Measurements from ENCODE around the gene TMTC1.

Gene TMTC1

DNA sequence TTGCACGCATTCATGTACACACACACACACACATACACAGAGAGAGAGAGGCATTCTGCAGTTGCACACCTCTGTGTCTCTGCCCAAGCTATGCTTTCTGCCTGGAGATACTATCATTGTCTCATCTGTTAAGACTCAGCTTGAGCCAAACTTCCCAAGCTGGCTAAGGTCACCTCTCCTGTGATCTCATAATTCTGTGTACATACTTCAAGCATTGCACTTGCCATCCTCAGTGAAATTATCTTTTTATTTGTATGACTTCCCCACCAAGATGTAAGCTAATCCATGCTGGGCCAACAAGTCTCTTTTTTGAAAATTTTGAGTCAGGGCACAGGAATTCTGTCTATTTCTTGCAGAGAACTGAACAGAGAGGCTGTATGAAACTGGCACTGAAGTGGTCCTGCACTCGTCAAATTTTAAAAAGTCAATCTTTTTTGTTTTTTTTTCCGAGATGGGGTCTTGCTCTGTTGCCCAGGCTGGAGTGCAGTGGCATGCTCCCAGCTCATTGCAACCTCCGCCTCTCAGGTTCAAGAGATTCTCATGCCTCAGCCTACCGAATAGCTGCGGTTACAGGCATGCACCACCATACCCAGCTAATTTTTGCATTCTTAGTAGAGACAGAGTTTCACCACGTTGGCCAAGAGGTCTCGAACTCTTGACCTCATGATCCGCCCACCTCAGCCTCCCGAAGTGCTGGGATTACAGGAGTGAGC, 44.3 kb downstream of the TMTC1 start:
- no peak for DNase-seq (ENCODE audit: low read depth)

- no peak for DNase-seq (ENCODE audit: low read depth)
Observed at GRCh38 chr12:29738365-29738764, 45.4 kb downstream of the TMTC1 start.

DNA sequence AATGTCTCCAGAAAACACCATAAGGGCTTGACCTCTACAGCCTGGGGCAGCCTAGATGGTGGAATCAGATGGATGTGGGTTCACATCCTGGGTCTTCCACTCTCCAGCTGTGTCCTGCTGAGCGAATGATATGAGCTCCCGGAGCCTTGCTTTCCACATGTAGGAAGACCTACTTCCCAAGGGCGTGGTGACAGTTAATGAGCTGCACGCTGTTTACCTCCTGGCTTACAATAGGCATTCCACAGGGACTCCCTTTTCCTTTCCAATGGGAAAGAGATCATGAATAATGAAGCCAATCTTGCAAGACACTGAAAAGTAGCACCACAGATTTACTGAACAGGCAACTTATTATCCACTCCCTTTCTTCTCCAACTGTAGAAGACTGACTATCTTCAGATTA, 46.1 kb downstream of the TMTC1 start:
- DNase-seq (ENCODE audit: low read depth) = no peak

DNA sequence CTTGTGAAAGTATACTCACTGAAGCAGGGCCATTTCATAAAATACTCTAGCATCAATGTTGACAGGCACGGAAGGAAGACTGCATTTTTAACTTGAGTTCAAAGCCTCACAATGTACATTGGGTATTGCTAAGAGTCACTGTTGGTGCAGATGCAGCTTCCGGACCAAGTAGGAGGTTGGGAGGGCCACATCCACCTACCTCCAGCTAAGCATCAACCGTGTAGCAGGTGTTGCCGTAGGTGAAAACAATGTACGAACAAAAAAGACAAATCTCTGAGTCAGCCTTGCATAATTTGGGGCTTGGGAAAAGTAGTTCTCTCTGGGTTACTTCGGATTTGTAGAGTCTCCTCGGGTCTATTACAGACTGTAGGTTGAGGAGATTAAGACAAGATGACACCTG, 48.1 kb downstream of the TMTC1 start:
- no peak for DNase-seq (ENCODE audit: low read depth)

- DNase-seq (ENCODE audit: low read depth) = no peak
Observed at GRCh38 chr12:29734734-29735133, 49.0 kb downstream of the TMTC1 start.

DNA sequence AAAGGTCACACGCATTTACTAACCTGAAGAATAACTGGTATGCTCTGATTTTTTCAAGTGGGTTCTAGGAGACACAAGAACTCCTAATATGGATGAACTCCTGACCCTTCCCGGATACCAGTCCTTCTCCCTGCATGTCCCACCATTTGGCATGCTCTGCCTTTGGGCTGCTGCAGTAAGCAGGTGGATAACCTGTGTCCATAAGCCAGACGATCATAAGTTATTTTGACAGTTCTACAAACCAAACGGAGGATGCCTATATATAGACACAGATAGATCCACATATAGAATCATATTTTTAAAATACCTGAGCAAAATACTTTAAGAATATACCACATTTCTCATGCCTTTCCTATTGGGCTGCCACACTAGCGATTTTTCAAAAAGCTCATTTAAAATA, 49.4 kb downstream of the TMTC1 start:
- DNase-seq (ENCODE audit: low read depth) = no peak

- no peak for DNase-seq (ENCODE audit: low read depth)
Observed at GRCh38 chr12:29733501-29733900, 50.2 kb downstream of the TMTC1 start.

DNA sequence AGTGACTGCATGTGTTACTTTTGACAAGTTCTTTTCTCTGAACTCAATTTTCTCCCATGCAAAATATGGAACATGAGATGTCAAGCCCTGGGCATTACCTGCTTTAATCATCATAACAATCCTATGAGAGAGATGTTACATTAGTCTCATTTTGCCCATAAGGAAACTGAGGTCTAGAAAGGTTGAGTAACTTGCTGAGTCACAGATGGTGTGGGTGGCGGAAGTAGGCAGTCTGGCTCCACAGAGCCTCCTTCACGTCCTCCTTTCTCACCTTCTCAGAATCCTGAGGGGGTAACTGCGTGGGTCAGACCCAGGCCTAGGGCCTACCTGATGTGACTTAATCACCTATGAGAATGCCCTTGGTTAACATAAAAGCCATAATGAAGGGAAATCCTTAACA, 50.7 kb downstream of the TMTC1 start:
- DNase-seq (ENCODE audit: low read depth) = no peak

DNA sequence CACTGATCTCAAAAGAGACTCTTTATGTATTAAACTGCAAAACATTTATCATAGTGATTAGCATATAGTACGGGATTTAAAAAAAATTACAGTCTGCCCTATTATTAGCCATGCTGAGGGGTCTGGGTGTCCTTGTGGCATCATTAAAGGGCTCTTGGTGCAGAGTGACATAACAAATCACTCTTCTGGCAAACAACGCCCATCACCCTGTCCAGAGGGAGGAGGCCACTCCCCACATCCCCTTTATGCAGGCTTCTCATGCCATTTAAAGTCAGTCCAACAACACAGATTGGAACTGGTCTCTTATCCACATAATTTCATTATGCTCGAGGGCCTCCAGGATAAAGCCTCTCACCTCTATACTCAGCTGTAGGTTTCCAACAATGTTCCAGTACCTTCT, 51.1 kb downstream of the TMTC1 start:
- no peak for DNase-seq (ENCODE audit: low read depth)

- DNase-seq (ENCODE audit: low read depth) = no peak
Observed at GRCh38 chr12:29732191-29732590, 51.6 kb downstream of the TMTC1 start.

GRCh38 chr12:29731591-29731990, 52.2 kb downstream of the TMTC1 start:
- DNase-seq (ENCODE audit: low read depth) = no peak

DNA sequence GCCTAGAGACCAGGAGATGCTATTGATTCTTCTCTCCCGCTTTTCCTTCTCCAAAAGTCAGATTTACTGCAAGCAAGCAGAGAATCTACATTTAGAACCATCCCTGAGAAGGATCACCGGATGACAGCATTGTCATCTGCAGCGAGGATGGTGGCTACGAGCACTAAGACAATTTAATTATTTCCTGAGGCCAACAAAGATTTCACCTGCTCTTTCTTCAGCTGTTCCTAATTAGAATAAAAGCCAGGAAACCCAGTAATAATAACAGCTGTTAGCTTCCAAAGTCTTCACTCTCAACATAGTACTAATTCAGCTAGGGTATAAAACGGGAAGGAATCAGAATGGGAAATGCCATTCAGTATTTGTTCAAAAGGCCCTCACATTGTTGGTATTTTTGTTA, 53.3 kb downstream of the TMTC1 start:
- DNase-seq (ENCODE audit: low read depth) = no peak

DNA sequence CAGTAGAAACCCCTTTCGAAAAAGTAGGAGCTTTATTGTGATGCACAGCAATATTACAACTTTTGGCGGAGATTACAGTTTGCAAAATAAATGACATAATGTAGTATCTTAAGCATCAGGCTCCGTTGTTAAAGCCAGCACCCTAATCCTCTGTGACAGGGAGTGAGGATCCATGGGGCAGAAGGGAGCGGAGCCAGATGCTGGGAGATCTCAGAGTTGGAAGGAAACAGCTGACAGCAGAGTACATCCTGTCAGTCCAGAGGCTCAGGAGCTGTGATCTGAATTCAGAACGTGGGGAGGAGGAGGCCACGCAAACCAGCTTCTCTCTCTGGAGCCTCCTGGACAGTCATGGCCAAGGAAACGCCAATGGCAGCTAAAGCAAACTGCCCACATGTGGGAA, 55.7 kb downstream of the TMTC1 start:
- DNase-seq (ENCODE audit: low read depth) = no peak

- DNase-seq (ENCODE audit: low read depth) = no peak
Observed at GRCh38 chr12:29726741-29727348, 56.9 kb downstream of the TMTC1 start.

DNA sequence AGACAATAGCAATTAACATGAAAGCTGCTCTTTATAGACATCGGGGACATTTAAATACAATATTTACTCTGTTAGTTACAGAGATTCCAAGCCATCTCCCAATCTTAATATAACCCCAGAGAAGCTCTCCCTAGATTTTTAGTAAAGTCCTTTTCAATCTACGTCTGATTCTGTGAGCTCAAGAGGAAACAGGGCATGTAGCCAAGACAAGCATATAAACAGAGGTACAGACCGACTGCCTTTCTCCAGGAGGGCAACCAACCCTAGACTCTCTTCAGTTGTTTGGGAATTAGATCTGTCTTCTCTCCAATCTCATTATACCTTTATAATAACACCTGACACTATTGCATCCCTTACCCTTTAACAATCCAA, 57.4 kb downstream of the TMTC1 start:
- no peak for DNase-seq (ENCODE audit: low read depth)

GRCh38 chr12:29725587-29726320, 58.0 kb downstream of the TMTC1 start:
- DNase-seq (ENCODE audit: low read depth) = no peak

GRCh38 chr12:29722164-29722563, 61.6 kb downstream of the TMTC1 start:
- DNase-seq (ENCODE audit: low read depth) = no peak

DNA sequence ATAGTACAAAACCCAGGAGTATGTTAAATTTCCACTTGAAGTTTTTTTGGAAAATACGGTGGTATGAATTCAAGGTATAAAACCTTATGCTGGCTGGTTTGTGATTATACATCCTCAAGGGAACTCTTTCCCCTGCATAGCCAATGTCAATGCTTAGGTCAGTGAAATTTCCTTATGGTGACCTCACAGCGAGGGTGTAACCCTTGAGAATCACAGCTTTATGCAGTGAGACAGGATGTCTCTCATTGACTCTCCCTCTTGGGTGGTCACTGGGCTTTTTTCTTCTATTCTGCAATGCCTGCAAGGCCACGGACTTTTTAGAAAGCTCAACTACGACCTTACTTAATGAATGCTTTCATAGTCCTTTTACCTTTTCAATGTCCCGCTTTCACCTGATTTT, 64.4 kb downstream of the TMTC1 start:
- DNase-seq (ENCODE audit: low read depth) = no peak

GRCh38 chr12:29717540-29718100, 66.1 kb downstream of the TMTC1 start:
- no peak for DNase-seq (ENCODE audit: low read depth)

DNA sequence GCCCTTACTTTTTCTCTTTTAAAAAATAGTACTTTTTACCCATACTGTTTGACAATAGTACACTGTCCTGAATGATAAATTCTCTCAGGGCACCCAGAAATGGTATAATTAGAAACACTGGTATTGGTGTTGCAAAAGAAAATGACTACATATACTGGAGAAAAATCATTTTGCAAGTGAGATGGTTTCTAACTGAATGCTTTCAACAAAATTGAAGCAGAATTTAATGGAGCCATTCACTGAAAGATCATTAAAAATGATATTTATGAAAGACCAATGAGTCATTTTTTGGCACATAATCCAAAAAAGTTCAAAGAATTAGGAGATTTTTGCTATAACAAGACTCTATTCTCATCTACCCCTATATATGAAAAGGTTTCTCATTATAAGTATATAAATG, 68.8 kb downstream of the TMTC1 start:
- no peak for DNase-seq (ENCODE audit: low read depth)

- DNase-seq (ENCODE audit: low read depth) = no peak
Observed at GRCh38 chr12:29713729-29714128, 70.0 kb downstream of the TMTC1 start.

GRCh38 chr12:29711381-29711780, 72.4 kb downstream of the TMTC1 start:
- DNase-seq (ENCODE audit: low read depth) = no peak

GRCh38 chr12:29710104-29710503, 73.6 kb downstream of the TMTC1 start:
- DNase-seq (ENCODE audit: low read depth) = no peak

All from T-helper 22 cell (primary cell).